Mesenteric fat pad (tissue), 1 donor: ENCODE data around the gene FAM98A. TPM values are rescaled to one million over a fixed set of nuclear protein-coding genes. Genes with fewer than 3 reads are reported as not detected.

Source experiments
- total RNA-seq: library from RNA; stranded (reverse); fragmentation: NEBNext Ultra II Directional; extraction: Animal tissue kit (Norgen Biotek cat#: 25700); gene quantifications from one replicate; pipeline ENCODE4 v1.2.1, GENCODE V29; 2021
- donor health status: DM: yes; HTN: yes; CAD: no.

FAM98A gene
- total RNA-seq, 1 donor from 2014 or later = 72.2 TPM

Other genes with a start within 250 kb of the FAM98A start
- 16.1 TPM for gene RASGRP3, start 122.7 kb downstream of the FAM98A start, total RNA-seq